Measurements from ENCODE around the gene LEPROT. TPM values are rescaled to one million over a fixed set of nuclear protein-coding genes. Genes with fewer than 3 reads are reported as not detected.
"Not testable (repeated sequence)": the region's sequence is repeated elsewhere in the genome, so short reads cannot be mapped to it uniquely, and the experiment has no call there.

Gene LEPROT
- total and polyA plus RNA-seq, 8 donors = 16.9 to 45.5 (median 30.3) TPM

- intact Hi-C loops (cut with DNase I) = no loop called here
- 83 to 84% methylated on average over 2 of the region's 2 CpGs for WGBS, 2 donors
- no peaks in the 10 kb centered on the region for H3K4me1 ChIP-seq
- no peaks in the 10 kb centered on the region for H3K36me3 ChIP-seq
- TF ChIP-seq CTCF (IDR thresholded peaks at IDR 0.05) = no peak
- H3K4me3 ChIP-seq = no peak overlapping the region
- no peaks in the 10 kb centered on the region for H3K9me3 ChIP-seq
- FAIRE-seq = no peak
- H3K27me3 ChIP-seq = no peaks in the 10 kb centered on the region
- ATAC-seq = no peak
- DNase-seq = no peak
- H3K27ac ChIP-seq = no peak overlapping the region
Measured at GRCh38 chr1:65458730-65459396, 38.4 kb downstream of the LEPROT start.

- Histone ChIP-seq H3K27ac (no peak overlapping the region), H3K36me3 (no peaks in the 10 kb centered on the region), H3K4me1 (no peaks in the 10 kb centered on the region), H3K9me3 (no peaks in the 10 kb centered on the region), H3K27me3 (no peaks in the 10 kb centered on the region), H3K4me3 (no peak overlapping the region)
- DNase-seq (no peak), ATAC-seq (peak; percentile 27 to 72 (median 54)), FAIRE-seq (no peak)
- WGBS, 2 donors = 62 to 66% methylated on average over 1 of the region's 1 CpG
- TF ChIP-seq CTCF (IDR thresholded peaks at IDR 0.05) = peak in 2 of 4 donors; percentile 20 to 36
- intact Hi-C loops (cut with DNase I) = no loop called here
Measured at GRCh38 chr1:65459397-65459768, 38.9 kb downstream of the LEPROT start.

- FAIRE-seq; intact Hi-C loops (cut with DNase I); H3K4me1 ChIP-seq; H3K27ac ChIP-seq; H3K4me3 ChIP-seq; H3K9me3 ChIP-seq; ATAC-seq; DNase-seq; H3K36me3 ChIP-seq; H3K27me3 ChIP-seq: not testable (repeated sequence)
- 95 to 96% methylated on average over 1 of the region's 1 CpG for WGBS, 2 donors
Measured at GRCh38 chr1:65465837-65466236, 45.4 kb downstream of the LEPROT start.

- H3K4me1 ChIP-seq = peaks cover 0 to 11% (median 9%) of the 10 kb centered on the region in 3 donors
- WGBS, 2 donors = 22 to 42% methylated on average over 6 of the region's 6 CpGs
- TF ChIP-seq CTCF (IDR thresholded peaks at IDR 0.05) = no peak
- no peak overlapping the region for H3K27ac ChIP-seq
- no peak for FAIRE-seq
- H3K9me3 ChIP-seq = no peaks in the 10 kb centered on the region
- peak in 3 of 4 donors; percentile 72 to 85 (median 81) for ATAC-seq
- no peaks in the 10 kb centered on the region for H3K27me3 ChIP-seq
- no peak overlapping the region for H3K4me3 ChIP-seq
- no peaks in the 10 kb centered on the region for H3K36me3 ChIP-seq
- DNase-seq = peak in 5 of 6 donors; percentile 45 to 81 (median 55)
- intact Hi-C loops (cut with DNase I) = no loop called here
Measured at GRCh38 chr1:65467536-65467935, 47.1 kb downstream of the LEPROT start.

- Histone ChIP-seq H3K36me3 (no peaks in the 10 kb centered on the region), H3K4me1 (peaks cover 0 to 16% (median 9%) of the 10 kb centered on the region in 3 donors), H3K9me3 (no peaks in the 10 kb centered on the region), H3K27me3 (no peaks in the 10 kb centered on the region), H3K4me3 (no peak overlapping the region), H3K27ac (no peak overlapping the region)
- no peak for TF ChIP-seq CTCF (IDR thresholded peaks at IDR 0.05)
- peak in 3 of 4 donors; percentile 30 to 46 (median 36) for ATAC-seq
- FAIRE-seq = no peak
- WGBS, 2 donors = 54 to 92% methylated on average over 4 of the region's 4 CpGs
- DNase-seq = no peak
- intact Hi-C loops (cut with DNase I) = no loop called here
Measured at GRCh38 chr1:65469126-65469888, 48.8 kb downstream of the LEPROT start.

Measured in pancreas (tissue), 10 donors.